ENCODE measurements around the gene TMEM131. TPM values are rescaled to one million over a fixed set of nuclear protein-coding genes. Genes with fewer than 3 reads are reported as not detected.

The TMEM131 gene
- total and polyA plus RNA-seq, 2 donors, result 18.2 to 68.6 TPM

DNA sequence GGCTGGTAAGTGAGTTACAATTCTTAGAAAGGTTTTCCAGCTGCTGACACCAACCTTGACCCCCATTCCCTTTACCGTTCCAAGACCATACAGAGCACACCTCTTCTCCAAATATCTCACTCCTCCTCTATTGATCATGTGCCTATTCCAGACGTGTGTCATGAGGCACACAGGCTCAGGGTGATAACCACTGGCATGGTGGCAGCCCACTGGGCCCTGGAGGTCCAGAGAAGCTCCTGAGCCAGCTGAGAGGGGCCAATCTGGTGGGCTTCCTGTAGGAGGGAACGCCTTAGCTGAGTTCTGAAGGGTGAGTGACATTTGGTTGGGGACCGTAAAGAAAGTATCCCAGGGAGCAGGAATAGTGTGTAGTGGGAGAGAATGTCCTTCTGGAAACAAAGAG, 254.1 kb downstream of the TMEM131 start:
- 87% methylated on average over 4 of the region's 4 CpGs for WGBS
- Histone ChIP-seq H3K4me3 (ENCODE audit: low read depth, low read length) (no peak overlapping the region), H3K27ac (ENCODE audit: low read depth) (no peak overlapping the region), H3K4me1 (ENCODE audit: insufficient read depth) (no peaks in the 10 kb centered on the region), H3K36me3 (ENCODE audit: insufficient read depth) (no peaks in the 10 kb centered on the region)
- no peak for DNase-seq (ENCODE audit: extremely low spot score)

DNA sequence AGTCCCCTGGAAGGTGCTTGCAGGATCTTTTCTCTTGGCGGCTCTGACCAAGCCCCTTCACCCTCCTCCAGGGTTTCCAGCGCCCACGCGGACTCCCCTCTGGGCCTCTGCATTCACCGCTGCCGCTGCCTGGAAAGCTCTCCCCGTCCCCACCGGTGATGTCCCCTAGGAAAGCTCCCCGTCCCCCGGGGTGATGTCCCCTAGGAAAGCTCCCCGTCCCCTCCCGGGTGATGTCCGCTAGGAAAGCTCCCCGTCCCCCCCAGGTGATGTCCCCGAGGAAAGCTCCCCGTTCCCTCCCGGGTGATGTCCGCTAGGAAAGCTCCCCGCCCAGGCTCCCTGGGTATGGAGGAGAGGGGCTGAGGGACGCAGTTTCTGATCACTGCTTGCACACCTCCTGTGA, 254.5 kb downstream of the TMEM131 start:
- no peak for DNase-seq (ENCODE audit: extremely low spot score)
- Histone ChIP-seq H3K4me1 (ENCODE audit: insufficient read depth) (no peaks in the 10 kb centered on the region), H3K36me3 (ENCODE audit: insufficient read depth) (no peaks in the 10 kb centered on the region), H3K27ac (ENCODE audit: low read depth) (no peak overlapping the region), H3K4me3 (ENCODE audit: low read depth, low read length) (no peak overlapping the region)
- whole genome bisulfite sequencing, result 89% methylated on average over 20 of the region's 20 CpGs

DNA sequence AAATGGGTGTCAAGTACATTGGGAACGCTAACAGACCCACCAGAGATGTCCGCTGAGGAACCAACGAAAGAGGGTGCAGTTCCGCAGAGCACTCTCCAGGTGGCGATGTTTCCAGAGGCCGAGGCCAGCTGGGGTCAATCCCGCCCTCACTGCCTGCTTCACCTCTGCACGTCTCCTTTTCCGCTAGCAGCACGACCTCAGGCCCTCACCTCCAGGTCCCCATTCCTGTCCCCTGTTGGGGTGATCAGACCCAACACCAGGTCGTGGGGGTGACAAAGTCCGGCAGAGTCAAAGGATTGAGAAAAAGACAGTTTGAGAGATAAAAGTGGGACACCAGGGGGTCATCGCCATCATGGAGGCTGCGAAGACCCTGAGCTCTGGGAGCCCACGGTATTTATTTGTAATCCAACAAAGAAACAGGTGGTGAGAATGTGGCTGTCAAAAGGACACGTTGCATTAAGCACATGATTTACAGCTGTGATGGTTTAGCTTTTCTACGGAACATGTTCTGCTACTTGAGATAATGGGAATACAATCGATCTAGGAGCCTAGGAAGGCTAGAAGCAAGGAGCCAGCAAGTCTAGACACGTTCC, 255.1 kb downstream of the TMEM131 start:
- DNase-seq (ENCODE audit: extremely low spot score), result no peak
- no peak overlapping the region for H3K4me3 ChIP-seq (ENCODE audit: low read depth, low read length)
- H3K4me1 ChIP-seq (ENCODE audit: insufficient read depth), result no peaks in the 10 kb centered on the region
- H3K27ac ChIP-seq (ENCODE audit: low read depth), result no peak overlapping the region
- H3K36me3 ChIP-seq (ENCODE audit: insufficient read depth), result no peaks in the 10 kb centered on the region
- WGBS, result 27% methylated on average over 19 of the region's 19 CpGs

DNA sequence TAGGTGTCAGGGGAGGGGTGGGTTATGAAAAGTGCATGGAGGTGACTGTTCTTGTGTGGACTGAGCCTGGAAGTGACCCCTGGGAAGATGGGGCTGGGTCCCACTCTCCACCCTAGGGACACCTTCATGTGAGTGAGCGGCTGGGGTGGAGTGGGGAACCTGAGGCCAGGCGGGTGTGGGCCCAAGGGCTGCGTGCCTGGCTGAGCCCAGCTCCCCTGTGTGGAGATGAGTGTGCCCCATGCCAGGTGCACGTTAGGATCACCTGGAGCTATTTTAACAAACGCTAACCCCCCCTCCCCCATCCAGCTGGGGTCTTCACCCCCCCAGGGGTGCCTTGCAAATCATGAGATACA, 255.9 kb downstream of the TMEM131 start:
- DNase-seq (ENCODE audit: extremely low spot score), result no peak
- WGBS, result 83% methylated on average over 5 of the region's 5 CpGs
- no peaks in the 10 kb centered on the region for H3K36me3 ChIP-seq (ENCODE audit: insufficient read depth)
- no peak overlapping the region for H3K4me3 ChIP-seq (ENCODE audit: low read depth, low read length)
- H3K4me1 ChIP-seq (ENCODE audit: insufficient read depth), result no peaks in the 10 kb centered on the region
- H3K27ac ChIP-seq (ENCODE audit: low read depth), result no peak overlapping the region

DNA sequence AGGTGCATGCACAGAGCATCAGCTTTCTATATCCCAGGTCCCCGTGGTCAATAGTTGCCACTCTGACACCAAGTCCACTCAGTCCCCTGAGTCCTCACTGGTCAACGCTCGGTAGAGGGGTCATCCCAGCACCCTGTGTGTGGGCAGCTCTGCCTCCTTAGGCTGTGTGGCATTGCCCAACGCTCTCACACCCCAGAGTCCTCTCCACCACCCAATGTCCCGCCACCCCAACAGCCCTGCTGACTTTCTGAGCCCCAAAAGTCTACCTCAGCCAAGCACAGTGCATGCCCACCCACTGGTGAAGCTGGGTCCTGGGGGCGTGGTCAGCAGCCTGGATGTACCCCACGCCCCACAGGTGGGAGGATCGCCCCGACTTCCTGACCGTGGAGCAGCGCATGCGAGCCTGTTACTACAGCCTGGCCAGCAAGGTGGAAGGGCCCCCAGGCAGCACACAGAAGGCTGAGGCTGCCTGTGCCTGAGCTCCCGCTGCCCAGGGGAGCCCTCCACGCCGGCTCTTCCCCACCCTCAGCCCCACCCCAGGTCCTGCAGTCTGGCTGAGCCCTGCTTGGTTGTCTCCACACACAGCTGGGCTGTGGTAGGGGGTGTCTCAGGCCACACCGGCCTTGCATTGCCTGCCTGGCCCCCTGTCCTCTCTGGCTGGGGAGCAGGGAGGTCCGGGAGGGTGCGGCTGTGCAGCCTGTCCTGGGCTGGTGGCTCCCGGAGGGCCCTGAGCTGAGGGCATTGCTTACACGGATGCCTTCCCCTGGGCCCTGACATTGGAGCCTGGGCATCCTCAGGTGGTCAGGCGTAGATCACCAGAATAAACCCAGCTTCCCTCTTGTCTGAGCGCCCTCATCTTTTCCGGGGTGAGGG, 256.5 kb downstream of the TMEM131 start:
- Histone ChIP-seq H3K4me1 (ENCODE audit: insufficient read depth) (no peaks in the 10 kb centered on the region), H3K36me3 (ENCODE audit: insufficient read depth) (no peaks in the 10 kb centered on the region), H3K4me3 (ENCODE audit: low read depth, low read length) (no peak overlapping the region), H3K27ac (ENCODE audit: low read depth) (no peak overlapping the region)
- no peak for DNase-seq (ENCODE audit: extremely low spot score)
- WGBS, result 87% methylated on average over 23 of the region's 23 CpGs

DNA sequence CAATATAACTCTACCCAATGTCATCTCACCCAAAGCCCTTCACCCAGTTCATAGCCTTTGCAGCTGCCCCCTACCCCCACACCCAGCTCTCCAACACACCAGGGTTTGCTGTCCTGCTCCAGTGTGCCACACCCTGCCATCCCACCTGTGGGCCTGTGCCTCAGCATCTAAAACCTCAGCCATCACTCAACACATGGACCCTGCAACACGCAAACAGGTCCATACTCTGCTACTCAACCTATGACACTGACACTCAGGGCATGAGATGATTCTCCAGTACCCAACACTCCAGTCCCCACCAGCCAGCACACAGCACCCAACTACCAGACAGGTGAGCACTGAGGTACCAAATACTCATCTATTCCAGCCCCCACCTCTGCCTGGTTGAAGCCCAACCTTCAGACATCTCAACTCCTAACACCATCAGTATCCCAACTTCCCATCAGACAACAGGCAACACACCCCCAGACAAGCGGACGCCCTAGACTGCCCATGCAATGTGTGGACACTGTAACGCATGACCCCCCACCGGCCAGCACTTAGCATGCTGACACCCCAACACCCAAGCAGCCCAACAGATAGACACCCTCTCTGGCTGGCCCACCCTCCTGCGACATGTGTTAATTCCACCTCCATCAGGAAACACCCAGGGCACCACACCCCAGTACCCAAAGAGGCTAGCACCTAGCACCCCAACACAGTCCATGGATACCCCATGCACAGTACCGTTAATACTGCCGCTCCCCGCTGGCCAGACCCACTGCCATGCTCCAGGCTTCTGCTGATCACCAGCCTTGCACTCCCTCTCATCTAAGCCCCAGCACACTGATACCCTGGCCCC, 257.3 kb downstream of the TMEM131 start:
- Histone ChIP-seq H3K4me1 (ENCODE audit: insufficient read depth) (no peaks in the 10 kb centered on the region), H3K27ac (ENCODE audit: low read depth) (no peak overlapping the region), H3K4me3 (ENCODE audit: low read depth, low read length) (no peak overlapping the region), H3K36me3 (ENCODE audit: insufficient read depth) (no peaks in the 10 kb centered on the region)
- no peak for DNase-seq (ENCODE audit: extremely low spot score)
- WGBS, result 96% methylated on average over 9 of the region's 9 CpGs

DNA sequence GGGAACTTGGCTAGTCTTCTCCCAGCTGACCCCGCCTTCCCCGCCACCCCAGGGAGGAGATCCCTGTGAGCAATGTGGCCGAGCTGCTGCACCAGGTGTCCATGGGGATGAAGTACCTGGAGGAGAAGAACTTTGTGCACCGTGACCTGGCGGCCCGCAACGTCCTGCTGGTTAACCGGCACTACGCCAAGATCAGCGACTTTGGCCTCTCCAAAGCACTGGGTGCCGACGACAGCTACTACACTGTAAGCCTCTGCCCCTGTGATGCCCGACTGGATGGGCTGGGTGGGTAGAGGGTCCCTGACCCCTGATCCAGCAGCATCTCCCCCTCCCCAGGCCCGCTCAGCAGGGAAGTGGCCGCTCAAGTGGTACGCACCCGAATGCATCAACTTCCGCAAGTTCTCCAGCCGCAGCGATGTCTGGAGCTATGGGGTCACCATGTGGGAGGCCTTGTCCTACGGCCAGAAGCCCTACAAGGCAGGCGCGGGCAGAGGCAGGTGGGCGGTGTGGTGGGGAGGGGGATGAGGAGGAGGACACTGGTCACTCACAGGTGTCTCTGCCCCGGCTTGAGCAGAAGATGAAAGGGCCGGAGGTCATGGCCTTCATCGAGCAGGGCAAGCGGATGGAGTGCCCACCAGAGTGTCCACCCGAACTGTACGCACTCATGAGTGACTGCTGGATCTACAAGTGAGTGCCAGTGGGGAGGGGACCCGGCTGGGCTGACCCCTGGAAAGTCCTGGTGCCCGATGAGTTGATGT, 258.1 kb downstream of the TMEM131 start:
- WGBS, result 94% methylated on average over 32 of the region's 32 CpGs
- no peaks in the 10 kb centered on the region for H3K4me1 ChIP-seq (ENCODE audit: insufficient read depth)
- H3K27ac ChIP-seq (ENCODE audit: low read depth), result no peak overlapping the region
- DNase-seq (ENCODE audit: extremely low spot score), result no peak
- no peak overlapping the region for H3K4me3 ChIP-seq (ENCODE audit: low read depth, low read length)
- H3K36me3 ChIP-seq (ENCODE audit: insufficient read depth), result no peaks in the 10 kb centered on the region

DNA sequence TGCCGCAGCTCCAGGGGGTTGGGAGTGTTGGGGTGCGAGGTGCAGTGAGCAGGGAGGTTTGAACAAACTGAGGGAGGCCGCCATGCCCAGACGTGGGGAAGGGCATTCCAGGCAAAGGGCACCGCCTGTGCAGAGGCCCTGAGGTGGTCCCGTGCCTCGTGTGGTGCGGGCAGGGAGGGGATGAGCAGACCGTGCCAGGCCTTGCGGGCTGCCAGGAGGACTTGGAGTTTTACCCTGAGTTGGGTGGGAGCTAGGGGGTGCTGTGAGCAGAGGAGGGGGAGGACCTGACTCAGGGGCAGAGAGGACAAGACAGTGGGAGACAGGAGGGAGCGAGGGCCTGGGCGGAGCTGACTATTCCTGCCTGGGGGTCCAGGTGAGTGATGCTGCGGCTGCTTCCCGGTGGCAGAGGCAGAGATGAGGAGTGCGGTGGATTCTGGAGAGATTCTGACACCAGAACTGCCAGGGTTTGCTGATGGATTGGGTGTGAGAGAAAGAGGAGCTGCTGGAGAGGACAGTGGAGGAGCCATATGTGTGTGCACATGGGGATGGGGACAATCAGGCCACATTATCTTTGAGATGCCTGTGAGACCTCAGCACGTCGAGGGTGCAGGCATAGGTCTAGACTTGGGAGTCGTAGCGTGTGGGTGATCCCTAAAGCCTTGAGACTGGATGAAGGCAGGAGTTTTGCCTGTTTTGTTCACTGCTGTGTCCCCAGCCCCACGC, 259.0 kb downstream of the TMEM131 start:
- H3K4me1 ChIP-seq (ENCODE audit: insufficient read depth), result no peaks in the 10 kb centered on the region
- no peak overlapping the region for H3K27ac ChIP-seq (ENCODE audit: low read depth)
- 87% methylated on average over 20 of the region's 20 CpGs for WGBS
- DNase-seq (ENCODE audit: extremely low spot score), result no peak
- no peak overlapping the region for H3K4me3 ChIP-seq (ENCODE audit: low read depth, low read length)
- no peaks in the 10 kb centered on the region for H3K36me3 ChIP-seq (ENCODE audit: insufficient read depth)

DNA sequence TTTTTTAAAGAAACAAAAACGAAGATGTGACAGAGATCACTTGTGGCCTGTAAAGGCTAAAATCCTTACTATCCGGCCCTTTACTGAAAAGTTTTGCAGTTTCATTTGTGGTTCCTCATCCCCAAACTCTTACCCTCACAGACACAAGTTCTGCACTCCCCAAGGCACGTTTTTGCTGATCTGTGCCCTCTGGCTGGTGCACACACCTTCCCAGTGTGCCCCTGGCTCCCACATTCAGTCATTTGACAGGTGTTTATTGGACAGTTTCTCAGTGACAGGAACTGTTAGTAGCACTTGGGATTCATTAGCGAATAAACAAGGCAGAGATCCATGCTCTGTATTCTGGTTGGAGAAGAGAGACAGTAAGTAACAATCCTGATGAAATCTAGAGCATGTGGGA, 259.6 kb downstream of the TMEM131 start:
- Histone ChIP-seq H3K27ac (ENCODE audit: low read depth) (no peak overlapping the region), H3K4me1 (ENCODE audit: insufficient read depth) (no peaks in the 10 kb centered on the region), H3K36me3 (ENCODE audit: insufficient read depth) (no peaks in the 10 kb centered on the region), H3K4me3 (ENCODE audit: low read depth, low read length) (no peak overlapping the region)
- DNase-seq (ENCODE audit: extremely low spot score), result no peak
- 67% methylated on average over 4 of the region's 4 CpGs for WGBS

DNA sequence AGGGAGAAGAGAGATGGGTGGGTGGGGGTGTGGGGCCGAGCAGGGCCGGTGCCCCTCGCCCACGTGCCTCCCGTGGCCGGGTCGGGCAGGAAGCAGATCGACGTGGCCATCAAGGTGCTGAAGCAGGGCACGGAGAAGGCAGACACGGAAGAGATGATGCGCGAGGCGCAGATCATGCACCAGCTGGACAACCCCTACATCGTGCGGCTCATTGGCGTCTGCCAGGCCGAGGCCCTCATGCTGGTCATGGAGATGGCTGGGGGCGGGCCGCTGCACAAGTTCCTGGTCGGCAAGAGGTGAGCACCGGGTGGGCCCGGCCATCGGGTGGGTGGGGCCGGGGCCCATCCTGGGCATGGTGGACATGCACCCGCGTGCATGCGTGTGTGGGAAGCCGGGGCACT, 260.6 kb downstream of the TMEM131 start:
- Histone ChIP-seq H3K4me1 (ENCODE audit: insufficient read depth) (no peaks in the 10 kb centered on the region), H3K36me3 (ENCODE audit: insufficient read depth) (no peaks in the 10 kb centered on the region), H3K4me3 (ENCODE audit: low read depth, low read length) (no peak overlapping the region), H3K27ac (ENCODE audit: low read depth) (no peak overlapping the region)
- no peak for DNase-seq (ENCODE audit: extremely low spot score)
- 96% methylated on average over 29 of the region's 29 CpGs for WGBS

DNA sequence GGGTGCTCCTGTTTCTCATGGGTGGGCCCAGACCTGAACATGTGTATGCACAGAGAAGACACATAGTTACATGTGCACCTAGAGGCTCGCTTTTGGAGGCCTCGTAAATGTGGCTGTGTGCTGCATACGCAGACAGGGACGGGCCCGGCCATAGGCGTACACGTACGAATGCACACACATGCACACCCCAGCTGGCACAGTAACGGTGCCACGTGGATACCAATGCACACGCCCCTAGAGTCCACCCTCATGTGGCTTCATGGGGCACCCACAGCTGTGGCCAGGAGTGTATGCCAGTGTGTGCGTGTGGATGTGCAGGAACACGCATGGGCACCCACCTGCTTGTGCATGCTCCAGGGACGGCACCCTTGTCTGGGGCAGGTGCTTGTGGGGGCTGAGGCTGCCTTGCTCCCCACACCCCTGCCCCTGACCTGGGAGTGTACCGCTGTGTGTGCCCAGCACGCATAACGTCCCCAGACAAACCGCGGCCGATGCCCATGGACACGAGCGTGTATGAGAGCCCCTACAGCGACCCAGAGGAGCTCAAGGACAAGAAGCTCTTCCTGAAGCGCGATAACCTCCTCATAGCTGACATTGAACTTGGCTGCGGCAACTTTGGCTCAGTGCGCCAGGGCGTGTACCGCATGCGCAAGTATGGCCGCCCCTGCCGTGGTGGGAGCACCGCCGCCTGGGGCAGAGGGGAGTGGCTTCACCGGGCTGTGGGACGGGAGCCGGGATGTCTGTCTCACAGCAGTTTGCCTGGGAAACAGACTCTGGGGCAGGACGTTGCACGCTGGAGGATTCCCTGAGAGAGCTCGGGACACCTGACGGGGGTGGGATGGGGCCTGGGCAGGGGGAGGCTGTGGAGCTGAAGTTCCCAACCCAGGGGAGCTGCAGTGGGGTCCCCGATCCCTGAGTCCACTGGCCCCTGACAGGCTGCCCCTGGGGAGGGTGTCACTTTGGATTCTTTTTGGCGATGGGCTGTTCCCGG, 261.4 kb downstream of the TMEM131 start:
- 90% methylated on average over 44 of the region's 44 CpGs for WGBS
- no peak for DNase-seq (ENCODE audit: extremely low spot score)

More for the DNA sequence above, 261.4 kb downstream of the TMEM131 start:
- H3K4me1 ChIP-seq (ENCODE audit: insufficient read depth), result no peaks in the 10 kb centered on the region
- H3K4me3 ChIP-seq (ENCODE audit: low read depth, low read length), result no peak overlapping the region
- no peak overlapping the region for H3K27ac ChIP-seq (ENCODE audit: low read depth)
- H3K36me3 ChIP-seq (ENCODE audit: insufficient read depth), result no peaks in the 10 kb centered on the region

All from urinary bladder (tissue), 4 donors.